ENCODE results near the gene DOK6.
A peak's percentile ranks its signal among the peaks of the same experiment; 100 is the strongest.

DOK6 gene

DNA sequence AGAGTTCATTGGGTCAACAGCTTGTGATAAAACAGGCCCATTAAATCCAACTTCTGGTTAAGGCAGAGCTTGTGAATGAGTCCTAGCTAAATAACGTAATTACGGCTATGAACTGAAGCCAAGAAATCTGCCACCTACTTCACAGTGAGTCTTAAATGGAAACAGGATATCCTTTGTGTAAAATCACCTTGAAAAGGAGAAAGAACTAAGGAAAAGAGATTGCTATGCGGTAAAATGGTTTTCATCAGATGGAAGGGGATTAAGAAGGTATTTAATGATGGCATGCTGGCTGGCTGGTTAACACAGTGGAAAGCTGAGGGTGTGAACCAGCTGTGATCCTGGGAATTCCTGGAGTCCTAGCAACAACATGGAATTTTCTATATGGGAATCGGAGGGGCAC is 156.6 kb downstream of the DOK6 start:
- DNase-seq = no peak

DNA sequence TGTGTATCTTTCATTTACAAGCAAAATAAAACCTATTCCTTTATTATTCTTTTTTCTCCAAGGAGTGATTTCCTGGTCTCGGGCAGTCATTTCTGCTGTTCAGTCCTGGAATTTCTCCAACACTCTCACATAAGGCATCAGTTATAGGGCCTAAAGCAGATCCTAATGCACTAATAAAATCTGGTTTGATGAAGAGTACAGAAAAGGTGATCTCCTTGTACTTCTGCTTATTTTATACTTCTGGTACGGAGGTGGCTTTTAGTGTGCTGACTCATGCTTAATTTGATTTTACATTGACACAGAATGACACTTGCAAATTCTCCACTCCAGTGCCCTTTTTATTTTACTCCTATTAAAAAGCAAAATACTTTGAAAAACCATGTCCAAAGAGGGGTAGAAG is 157.4 kb downstream of the DOK6 start:
- no peak for DNase-seq

GRCh38 chr18:69559604-69560003 is 158.9 kb downstream of the DOK6 start:
- DNase-seq = no peak

DNA sequence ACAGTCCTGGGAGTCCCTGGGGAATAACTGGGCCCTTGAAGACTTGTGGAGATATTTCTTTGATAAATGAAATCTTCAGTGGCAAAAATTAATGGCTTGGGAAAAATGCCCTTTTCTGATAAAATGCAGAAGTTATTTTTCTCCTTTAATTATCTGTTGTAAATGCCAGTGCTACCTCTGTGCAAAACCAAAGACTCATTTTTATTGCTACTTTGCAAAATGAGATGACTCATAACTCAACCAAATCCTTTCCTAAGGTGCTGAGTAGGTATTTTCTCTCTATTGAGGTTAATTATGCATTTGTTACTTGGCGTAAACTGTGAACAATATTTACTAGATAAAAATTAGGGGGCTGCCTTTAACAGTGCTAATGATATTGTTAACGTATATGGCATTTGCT is 163.9 kb downstream of the DOK6 start:
- DNase-seq = no peak

GRCh38 chr18:69567813-69568488 is 167.3 kb downstream of the DOK6 start:
- DNase-seq = no peak

DNA sequence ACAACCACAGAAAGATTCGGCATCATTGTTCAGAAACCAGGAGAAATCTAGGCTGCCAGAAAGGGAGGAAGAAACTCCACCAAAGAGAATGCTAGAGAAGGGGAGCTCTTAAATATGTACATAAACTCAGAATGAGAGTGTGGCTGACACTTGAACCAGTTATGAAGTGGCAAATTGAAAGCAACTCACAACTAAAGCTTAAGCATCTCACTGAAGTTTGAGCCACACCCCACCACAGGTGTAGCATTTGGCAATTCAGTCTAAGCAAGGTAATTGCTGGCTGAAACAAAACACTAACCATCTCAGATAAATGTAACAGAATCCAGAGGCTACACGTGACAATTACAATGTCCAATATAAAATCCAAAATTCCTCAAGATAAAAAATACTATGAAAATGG is 168.4 kb downstream of the DOK6 start:
- no peak for DNase-seq

GRCh38 chr18:69574401-69574800 is 173.7 kb downstream of the DOK6 start:
- no peak for DNase-seq

- DNase-seq = no peak
Measured at GRCh38 chr18:69580107-69580506, 179.4 kb downstream of the DOK6 start.

DNA sequence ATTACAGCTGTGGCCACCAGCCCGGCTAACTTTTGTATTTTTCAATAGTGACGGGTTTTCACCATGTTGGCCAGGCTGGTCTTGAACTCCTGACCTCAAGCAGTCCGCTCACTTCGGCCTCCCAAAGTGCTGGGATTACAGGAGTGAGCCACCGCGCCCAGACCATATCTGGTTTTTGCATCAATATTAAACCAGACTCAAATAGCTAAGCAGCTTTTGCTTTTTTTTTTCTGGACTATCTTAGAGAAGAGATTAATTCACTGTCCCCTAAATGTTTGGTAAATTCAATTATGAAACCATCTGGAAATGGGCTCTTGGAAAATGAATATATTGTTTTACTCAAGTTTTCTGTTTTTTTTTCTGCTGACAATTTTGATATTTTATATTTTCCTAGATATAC is 183.7 kb downstream of the DOK6 start:
- no peak for DNase-seq

DNA sequence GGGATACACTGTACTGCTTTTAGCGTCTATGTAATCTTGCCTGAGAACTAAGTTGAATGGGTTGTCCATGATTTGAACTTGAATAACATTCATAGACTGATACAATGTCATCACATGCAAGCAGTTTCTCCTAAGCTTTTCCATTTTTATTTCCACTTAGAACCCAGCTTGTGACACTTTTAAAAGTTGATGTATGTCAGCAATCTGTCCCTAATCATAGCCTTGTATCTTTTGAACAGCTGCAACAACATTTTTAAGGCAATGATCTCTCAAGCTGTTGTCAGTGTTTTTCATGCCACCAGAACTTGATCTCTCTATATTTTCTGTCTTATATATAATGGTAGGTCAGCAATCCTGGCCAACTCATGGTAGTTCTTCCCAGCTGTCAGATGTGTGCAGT is 185.0 kb downstream of the DOK6 start:
- DNase-seq = no peak

GRCh38 chr18:69586537-69586936 is 185.8 kb downstream of the DOK6 start:
- no peak for DNase-seq

DNA sequence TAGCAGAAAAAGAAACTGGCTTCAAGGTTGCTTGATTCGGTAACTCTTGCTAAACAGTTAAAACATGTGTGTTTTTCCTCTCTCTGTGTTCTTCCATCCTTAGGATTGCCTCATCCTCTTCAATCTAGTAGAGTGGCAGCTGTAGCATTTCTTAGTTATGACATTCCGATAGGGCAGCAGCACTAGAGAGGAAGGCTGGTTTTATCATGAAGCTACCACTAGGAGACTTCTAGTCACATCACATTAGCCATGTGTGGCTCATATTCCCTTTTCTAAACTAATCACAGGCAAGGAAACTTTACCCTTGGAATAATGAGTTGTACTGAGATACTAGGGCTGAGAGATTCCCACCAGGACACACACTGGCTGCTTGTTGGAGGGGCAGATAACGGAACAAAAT is 187.6 kb downstream of the DOK6 start:
- no peak for DNase-seq

- no peak for DNase-seq
Measured at GRCh38 chr18:69590150-69590549, 189.5 kb downstream of the DOK6 start.

DNA sequence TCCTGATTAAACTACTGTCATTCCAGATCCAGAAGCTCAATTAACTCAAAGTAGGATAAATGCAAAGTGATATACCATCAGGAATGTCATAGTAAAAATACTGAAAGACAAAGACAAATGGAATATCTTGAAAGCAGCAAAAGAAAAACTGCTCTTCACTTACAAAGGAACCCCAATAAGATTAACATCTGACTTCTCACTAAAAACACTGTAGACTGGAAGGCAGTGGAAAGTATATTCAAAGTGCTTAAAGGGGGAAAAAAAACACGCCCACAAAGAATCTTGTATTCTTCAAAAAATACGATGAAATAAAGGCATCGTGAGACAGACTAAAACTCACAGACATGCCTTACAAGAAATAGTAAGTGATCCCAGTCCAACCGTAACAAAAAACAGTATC is 195.7 kb downstream of the DOK6 start:
- no peak for DNase-seq

- no peak for DNase-seq
Measured at GRCh38 chr18:69597561-69597960, 196.9 kb downstream of the DOK6 start.

DNA sequence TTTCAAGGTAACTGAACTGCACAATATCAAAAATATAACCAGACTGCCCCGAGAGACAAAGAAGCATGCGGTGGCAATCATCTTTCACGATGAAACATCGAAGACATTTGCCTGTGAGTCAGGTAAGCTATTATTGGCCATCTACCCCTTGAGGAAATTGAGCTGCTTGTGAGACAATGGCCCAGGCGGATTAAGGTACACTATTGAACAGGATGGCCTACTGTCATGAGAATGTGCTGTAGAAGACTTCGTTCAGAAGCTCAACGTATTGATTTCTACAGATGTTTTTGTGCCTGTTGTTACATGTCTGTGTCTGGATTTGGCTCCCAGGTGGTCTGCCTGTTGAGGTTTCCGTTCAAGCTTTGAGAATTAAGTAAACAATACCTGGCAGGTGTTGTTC is 198.7 kb downstream of the DOK6 start:
- peak; percentile 64 for DNase-seq

DNA sequence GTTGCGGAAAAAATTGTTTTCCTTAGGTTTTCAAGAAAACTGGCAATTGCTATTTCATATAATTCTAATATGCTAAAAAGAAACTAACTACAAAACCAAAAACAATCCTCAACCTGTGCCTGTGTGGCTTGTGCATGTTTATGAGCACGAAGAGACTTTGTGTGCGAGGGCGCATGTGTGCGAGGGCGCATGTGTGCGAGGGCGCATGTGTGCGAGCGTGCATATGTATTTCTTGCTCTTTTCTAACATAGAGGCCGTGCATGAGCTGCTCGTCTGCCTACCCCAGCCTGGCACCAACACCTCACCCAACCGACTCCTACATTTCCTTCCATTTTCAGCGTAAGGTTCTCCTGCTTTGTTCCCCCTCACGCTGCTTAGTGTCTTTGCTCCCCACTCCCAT is 211.6 kb downstream of the DOK6 start:
- no peak for DNase-seq

- no peak for DNase-seq
Measured at GRCh38 chr18:69616114-69616513, 215.4 kb downstream of the DOK6 start.

DNA sequence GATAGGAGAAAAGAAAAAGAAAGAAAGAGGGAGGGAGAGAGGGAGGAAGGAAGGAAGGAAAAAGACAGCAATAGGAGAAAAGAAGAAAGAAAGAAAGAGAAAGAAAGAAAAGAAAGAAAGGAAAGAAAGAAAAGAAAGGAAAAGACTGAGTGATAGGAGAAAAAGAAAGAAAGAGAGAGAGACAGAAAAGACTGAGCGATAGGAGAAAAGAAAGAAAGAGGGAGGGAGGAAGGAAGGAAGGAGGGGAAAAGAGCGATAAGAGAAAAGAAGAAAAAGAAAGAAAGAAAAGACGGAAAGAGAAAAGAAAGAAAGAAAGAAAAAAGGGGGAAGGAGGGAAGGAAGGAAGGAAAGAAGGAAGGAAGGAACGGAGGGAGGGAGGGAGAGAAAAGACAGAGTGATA is 216.7 kb downstream of the DOK6 start:
- DNase-seq = no peak

GRCh38 chr18:69617888-69618287 is 217.2 kb downstream of the DOK6 start:
- no peak for DNase-seq

- no peak for DNase-seq
Measured at GRCh38 chr18:69622184-69622583, 221.5 kb downstream of the DOK6 start.

DNA sequence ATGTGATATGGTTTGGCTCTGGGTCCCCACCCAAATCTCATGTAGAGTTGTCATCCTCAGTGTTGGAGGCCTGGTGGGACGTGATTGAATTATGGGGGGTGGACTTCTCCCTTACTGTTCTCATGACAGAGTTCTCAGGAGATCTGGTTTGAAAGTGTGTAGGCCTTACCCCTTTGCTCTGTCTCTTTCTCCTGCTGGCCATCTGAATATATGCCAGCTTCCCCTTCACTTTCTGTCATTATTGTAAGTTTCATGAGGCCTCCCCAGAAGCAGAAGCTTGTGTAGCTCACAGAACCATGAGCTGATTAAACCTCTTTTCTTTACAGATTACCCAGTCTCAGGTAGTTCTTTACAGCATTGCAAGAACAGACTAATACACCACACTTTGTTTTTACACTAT is 222.3 kb downstream of the DOK6 start:
- no peak for DNase-seq

DNA sequence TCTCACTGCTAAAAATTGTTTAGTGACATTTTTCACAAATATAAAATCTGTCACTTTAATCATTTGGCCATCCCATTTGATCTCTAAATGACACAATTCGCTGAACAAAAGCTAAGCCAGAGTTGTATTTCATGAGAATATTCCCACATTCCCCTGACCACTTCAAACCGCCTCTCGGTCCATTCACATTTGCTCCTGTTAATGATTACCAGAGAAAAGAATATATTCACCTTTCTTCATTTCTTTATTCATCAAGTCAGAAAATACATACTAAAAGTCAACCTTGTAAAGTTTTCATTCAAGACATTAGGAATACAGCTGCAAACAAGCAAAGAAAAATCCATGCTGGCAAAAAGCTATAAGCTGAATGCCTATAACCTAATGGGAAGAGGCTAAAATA is 225.5 kb downstream of the DOK6 start:
- DNase-seq = no peak

GRCh38 chr18:69626643-69627242 is 226.1 kb downstream of the DOK6 start:
- DNase-seq = no peak

DNA sequence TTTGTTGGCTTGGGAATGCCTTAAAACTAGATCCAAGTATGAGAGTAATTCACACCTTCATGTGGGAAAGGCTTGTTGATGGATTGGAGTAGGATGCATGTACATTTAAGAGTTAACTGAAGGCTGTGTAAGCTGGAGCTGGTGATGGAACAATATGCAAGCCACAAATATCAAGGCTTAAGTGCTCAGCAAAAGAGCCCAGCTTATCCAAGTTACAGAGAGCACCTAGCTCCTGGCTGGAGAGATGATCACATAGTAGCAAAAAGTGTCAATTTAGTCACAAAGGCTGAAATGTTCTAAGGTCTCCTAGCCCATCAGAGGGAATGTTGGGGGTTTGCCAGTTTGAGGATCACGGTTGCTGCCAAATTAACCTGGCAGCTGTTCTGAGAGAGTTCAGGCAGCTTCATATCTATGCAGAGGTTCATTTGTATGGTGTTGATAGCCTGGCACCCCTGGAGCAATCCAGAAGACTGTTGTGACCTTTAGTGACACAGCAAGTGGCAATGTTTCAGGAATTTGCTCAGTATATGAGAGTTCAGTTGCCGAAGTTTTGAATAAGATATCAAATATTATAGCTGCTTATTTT is 228.2 kb downstream of the DOK6 start:
- DNase-seq = no peak

Data from SHP77 treated with DMSO at 0.1 percent for 48 hours (cell line).